Measurements from ENCODE around the gene REEP6. TPM values are rescaled to one million over a fixed set of nuclear protein-coding genes. Genes with fewer than 3 reads are reported as not detected.

REEP6 gene
- total and polyA plus RNA-seq, 2 of the 8 experiments (the other 6 are each of a cell fraction or from before 2014, with no cell fraction given), result 12.6 to 20.7 TPM

- TF ChIP-seq POLR2A (IDR thresholded peaks at IDR 0.05; ENCODE audit: control extremely low read depth in 1 of 2, low read depth in 2 of 2, low read length in 2 of 2), result peak in 1 of 2 experiments; percentile 62; a peak in 1 of 3 replicates
- no peak for TF ChIP-seq SRF (IDR thresholded peaks at IDR 0.05; ENCODE audit: low read depth, low read length)
- peak; percentile 72 for TF ChIP-seq PHF8 (conservative IDR thresholded peaks at IDR 0.05; ENCODE audit: low read depth, low read length)
- peak; percentile 84; the same call in 1 of the 2 replicates for TF ChIP-seq GABPA (IDR thresholded peaks at IDR 0.05; ENCODE audit: borderline replicate concordance, insufficient read depth, low read length)
- 0 out of 4 replicates have a peak, but pooled peaks of 1 of the 2 experiments have one; percentile 7 for TF ChIP-seq HDAC2 (IDR thresholded peaks at IDR 0.05; ENCODE audit: borderline replicate concordance in 1 of 2, low read depth in 2 of 2, low read length in 2 of 2)
- no peak for TF ChIP-seq HDAC6 (IDR thresholded peaks at IDR 0.05; ENCODE audit: low read depth, low read length)
- no peak for TF ChIP-seq CTBP2 (IDR thresholded peaks at IDR 0.05; ENCODE audit: borderline replicate concordance, insufficient read depth, insufficient read length, low read length)
- no peak for TF ChIP-seq SP2 (IDR thresholded peaks at IDR 0.05; ENCODE audit: low read length)
- TF ChIP-seq FOSL1 (IDR thresholded peaks at IDR 0.05; ENCODE audit: insufficient read depth, low read depth, low read length), result no peak
- TF ChIP-seq SP4 (IDR thresholded peaks at IDR 0.05; ENCODE audit: low read length), result peak; percentile 93
- no peak for TF ChIP-seq SIRT6 (IDR thresholded peaks at IDR 0.05; ENCODE audit: low read length)
- no peak for TF ChIP-seq JUND (IDR thresholded peaks at IDR 0.05; ENCODE audit: low read length)
- TF ChIP-seq EGR1 (IDR thresholded peaks at IDR 0.05; ENCODE audit: borderline replicate concordance, low read depth, low read length), result no peak
- no peak for TF ChIP-seq BCL11A (IDR thresholded peaks at IDR 0.05; ENCODE audit: low read depth in 2 of 2, low read length in 2 of 2)
- TF ChIP-seq SIX5 (IDR thresholded peaks at IDR 0.05; ENCODE audit: low read depth, low read length), result no peak
- peak; percentile 40 for TF ChIP-seq TAF7 (optimal IDR thresholded peaks at IDR 0.05; ENCODE audit: borderline replicate concordance, low read depth, low read length)
- TF ChIP-seq USF2 (IDR thresholded peaks at IDR 0.05; ENCODE audit: low read length), result peak; percentile 91
- no peak for TF ChIP-seq TEAD4 (IDR thresholded peaks at IDR 0.05; ENCODE audit: low read depth, low read length)
- TF ChIP-seq CHD2 (IDR thresholded peaks at IDR 0.05; ENCODE audit: low read length), result peak; percentile 54; the same call in 1 of the 2 replicates
- no peak for TF ChIP-seq CTCF (IDR thresholded peaks at IDR 0.05; ENCODE audit: control extremely low read depth in 1 of 3, insufficient read depth in 1 of 3, low read depth in 1 of 3, low read length in 3 of 3)
- TF ChIP-seq SP1 (IDR thresholded peaks at IDR 0.05; ENCODE audit: low read depth, low read length), result 0 out of 2 replicates have a peak, but pooled peaks have one; percentile 59
Measured at GRCh38 chr19:1478934-1479707, 11.9 kb upstream of the REEP6 start, which contains the start of gene C19orf25 (continued).

Measured in H1 (cell line).